ENCODE data around the gene NELL1.

NELL1 gene

DNA sequence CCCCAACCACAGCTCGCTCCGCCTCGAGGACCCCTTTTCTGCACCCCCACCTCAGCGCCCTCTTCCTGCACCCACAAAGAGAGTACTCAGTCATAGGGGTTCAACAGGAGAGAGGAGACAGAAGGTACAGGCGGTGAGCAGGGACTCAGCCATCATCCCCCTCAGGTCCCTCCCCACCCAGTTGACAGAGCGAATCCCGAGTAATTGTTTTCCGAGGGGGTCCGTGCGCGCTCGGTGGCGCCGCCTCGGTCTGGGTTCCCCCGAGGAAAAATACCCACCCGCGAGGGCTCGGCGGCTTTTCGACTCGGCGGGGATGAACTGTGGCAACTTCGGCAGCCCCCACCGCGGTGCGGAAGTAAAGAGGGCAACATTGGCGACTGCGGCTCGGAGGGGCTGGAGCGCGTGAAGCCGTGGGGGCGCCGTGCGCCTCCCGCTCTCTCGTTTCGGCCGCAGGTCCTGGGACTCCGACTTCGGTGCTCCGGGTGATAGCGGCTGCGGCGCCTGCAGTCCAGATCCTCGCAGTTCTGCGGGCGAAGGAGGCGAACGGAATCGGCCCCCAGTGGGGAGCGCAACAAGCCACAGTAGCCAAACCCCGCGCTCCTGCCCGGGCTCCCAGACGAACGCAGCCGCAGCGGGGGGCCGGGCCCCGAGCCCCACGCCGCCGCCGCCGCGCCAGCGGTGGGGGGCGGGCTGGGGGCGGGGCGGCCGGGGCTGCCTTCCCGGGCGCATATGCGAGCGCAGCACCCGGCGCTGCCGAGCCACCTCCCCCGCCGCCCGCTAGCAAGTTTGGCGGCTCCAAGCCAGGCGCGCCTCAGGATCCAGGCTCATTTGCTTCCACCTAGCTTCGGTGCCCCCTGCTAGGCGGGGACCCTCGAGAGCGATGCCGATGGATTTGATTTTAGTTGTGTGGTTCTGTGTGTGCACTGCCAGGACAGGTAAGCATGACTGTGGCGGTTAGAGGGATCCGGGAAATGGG lies at the start of gene NELL1:
NELL1 (plus strand) TSS at position 743 of the 976 bp plus-strand sequence.
- DNase-seq (ENCODE audit: extremely low read depth in 1 of 2, low read depth in 1 of 2) = no peak

DNA sequence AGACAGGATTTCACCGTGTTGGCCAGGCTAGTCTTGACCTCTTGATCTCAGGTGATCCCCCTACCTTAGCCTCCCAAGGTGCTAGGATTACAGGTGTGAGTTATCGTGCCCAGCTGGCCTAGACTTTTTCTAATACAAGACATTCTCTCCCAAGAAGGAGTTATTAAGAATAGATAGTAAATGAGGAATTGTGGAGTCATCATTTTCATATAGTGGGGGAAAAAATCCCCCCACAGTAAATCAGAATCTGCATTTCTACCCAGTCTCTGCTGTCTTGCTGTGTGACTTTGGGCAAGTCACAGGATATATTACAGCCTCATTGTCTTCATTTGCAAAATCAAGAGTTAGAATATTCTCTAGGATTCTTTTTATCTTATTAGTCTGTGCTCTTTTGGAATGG lies 48.4 kb upstream of the NELL1 start:
- DNase-seq (ENCODE audit: extremely low read depth in 1 of 2, low read depth in 1 of 2) = no peak

DNA sequence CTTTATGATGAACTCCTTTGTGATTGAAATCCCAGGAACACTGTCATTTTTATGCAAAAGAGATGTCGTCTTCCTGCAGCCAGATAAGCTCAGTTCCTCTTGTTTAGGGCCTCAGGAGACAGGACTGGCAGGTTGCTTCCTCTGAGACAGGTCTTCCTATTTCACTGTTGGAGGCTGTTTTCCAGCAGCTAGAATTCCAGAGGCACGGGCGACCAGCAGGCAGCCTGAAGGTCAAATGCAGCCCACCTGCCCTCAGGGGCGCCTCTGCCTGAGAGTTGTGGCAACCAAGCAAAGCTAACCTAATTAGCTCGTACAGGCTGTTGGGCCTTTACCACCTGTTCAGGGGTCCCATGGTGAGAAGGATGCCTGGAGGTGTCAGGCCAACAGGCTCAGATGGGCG lies 47.7 kb upstream of the NELL1 start:
- DNase-seq (ENCODE audit: extremely low read depth in 1 of 2, low read depth in 1 of 2) = no peak

DNA sequence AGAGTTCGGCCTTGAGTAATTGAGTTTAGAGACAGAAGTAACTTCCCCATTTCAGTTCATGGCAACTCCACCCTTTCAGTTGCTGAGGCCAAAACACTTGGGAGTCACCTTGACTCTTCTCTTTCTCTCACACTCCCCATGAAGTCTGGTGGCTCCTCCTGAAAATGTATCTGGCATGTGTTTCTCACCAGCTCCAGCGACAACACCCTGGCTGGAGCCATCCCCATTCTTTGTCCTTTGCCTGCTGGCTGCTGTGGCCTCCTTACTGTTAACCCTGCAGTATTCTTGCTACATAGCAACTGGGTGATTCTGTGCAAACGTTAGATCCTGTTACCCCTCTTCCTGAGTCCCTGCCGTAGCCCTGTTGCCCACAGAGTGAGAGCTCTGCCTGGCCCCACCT lies 46.1 kb upstream of the NELL1 start:
- DNase-seq (ENCODE audit: extremely low read depth in 1 of 2, low read depth in 1 of 2) = no peak

DNA sequence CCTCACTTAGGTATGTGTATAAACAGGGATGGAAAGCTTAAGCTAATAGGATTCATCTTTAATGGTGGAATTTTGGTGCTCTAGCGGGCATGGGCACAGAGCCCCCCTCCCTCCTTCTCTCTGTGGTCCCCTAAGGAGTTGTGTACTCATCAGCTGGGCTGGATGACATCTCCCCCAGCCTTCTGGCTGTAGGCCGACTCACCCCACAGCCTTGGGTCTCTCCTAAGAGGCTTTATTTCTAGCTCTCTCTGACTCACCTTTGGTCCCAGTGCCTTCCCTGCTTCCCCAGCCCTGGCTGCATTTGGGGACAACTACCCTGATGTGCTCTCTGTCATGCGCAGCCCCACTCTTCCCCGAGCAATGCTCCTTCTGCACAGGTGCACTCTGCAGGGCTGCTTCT lies 43.1 kb upstream of the NELL1 start:
- DNase-seq (ENCODE audit: extremely low read depth in 1 of 2, low read depth in 1 of 2) = no peak

DNA sequence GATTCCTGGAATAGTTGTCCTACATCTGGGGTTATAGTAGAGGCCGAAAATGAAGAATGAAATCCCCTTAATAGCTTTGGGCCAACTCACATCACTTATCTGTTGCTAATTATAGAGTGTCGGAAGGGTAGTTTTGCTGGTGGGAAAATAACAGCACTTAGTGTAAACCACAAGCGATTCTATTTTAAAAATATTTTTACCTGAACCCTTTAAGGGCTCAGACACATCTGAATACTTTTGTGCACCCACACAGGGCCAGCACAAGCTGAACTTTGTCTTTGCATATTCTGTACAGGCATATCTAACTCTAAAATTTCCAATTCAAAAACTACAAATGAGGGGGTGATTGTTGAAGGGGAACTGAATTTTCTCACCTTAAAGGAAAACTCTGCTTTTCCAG lies 42.4 kb upstream of the NELL1 start:
- no peak for DNase-seq (ENCODE audit: extremely low read depth in 1 of 2, low read depth in 1 of 2)

DNA sequence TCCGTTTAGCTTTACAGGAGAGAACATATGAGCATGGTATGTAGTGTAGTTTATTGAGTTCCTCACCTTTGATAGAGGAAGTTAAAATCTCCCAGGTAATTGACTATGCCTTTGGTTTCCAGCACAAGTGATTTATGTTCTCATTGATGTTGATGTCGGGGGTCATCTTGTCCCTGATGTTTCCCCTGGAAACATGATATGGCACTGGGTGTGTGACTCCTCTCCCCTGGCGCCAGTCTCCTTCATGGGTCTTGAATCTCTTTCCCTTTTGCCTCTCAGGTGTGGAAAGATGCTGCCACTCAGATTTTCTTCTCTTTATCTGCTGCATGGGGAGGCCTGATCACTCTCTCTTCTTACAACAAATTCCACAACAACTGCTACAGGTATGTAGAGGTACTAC lies 41.7 kb upstream of the NELL1 start:
- no peak for DNase-seq (ENCODE audit: extremely low read depth in 1 of 2, low read depth in 1 of 2)

DNA sequence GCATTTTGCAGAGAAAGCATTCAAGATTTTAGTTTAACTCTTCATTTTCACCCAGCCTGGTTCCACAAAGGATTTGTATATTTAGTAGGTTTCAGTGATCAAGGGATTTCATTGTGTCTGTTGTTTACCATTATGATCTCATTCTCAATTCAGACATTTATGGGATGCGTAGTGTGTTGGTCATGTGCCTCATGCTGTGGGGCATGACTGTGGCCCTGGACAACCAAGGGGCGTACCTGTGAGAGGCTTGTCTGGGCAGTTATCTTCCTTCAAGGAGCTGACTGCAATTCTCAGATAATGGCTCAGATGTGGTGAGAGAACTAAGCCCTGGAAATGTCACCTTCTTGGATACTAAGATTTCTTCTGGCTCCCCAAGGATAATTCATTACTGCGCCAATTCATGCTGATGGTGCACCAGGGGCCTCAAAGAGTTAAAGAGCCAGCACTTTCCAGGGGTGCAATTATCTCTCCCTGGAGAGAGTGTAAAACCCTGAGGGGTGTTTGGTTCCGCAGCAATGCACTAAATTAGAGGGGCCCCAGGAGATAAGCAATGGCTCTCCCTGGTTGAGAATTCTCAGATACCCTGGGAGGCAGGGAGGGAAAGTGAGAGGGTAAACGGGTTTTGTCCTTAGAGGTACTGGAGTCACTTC lies 37.7 kb upstream of the NELL1 start:
- DNase-seq (ENCODE audit: extremely low read depth in 1 of 2, low read depth in 1 of 2) = no peak

DNA sequence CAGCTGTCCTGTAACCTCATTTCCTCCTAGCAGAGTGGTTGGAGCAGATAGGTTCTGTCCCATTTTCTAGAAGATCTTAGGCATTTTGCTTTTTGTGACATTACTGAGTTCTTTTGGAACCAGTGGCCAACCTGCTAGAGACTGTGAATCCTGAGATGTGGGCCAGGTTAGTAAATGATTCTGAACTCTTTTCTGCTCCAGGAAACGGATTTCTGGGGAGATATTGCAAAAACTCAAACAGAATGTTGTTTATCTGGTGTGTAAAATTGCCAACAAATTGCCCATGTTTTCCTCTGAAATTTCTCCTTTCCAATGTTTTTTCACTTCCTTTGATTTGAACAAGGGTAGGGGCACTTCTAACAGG lies 37.2 kb upstream of the NELL1 start:
- DNase-seq (ENCODE audit: extremely low read depth in 1 of 2, low read depth in 1 of 2) = no peak

DNA sequence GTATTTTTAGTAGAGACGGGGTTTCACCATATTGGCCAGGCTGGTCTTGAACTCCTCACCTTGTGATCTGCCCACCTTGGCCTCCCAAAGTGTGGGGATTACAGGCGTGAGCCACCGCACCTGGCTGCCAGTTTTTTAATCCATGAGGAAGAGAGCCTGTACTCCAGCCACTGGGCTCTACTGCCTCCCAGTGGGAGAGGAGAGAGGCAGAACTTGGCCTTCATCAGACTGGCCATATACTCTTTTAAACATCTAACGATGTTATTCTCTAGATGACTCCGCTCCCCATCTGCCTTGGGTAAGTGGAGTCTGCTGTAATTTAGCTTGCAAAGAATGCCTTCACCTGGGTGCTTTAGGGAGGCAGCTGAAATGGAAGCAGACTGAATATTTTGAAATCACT lies 35.3 kb upstream of the NELL1 start:
- no peak for DNase-seq (ENCODE audit: extremely low read depth in 1 of 2, low read depth in 1 of 2)

DNA sequence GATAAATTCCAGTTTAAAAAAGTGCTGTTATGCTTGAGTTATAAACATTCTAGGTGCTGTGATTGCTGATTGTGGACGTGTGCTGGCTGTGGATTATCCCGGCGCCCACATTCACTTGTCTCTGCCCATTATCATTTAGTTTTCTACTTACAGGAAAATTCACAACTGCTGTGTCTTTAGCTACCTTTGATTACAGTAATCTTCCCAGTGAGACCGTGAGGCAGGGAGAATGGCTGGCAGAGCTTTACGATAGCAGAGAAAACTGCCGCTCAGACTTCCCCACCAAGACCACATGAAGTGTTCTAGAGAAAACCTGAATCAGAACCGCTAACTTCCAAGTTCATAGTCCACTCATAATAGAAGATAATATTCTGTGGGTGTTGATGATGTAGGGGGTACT lies 34.6 kb upstream of the NELL1 start:
- no peak for DNase-seq (ENCODE audit: extremely low read depth in 1 of 2, low read depth in 1 of 2)

DNA sequence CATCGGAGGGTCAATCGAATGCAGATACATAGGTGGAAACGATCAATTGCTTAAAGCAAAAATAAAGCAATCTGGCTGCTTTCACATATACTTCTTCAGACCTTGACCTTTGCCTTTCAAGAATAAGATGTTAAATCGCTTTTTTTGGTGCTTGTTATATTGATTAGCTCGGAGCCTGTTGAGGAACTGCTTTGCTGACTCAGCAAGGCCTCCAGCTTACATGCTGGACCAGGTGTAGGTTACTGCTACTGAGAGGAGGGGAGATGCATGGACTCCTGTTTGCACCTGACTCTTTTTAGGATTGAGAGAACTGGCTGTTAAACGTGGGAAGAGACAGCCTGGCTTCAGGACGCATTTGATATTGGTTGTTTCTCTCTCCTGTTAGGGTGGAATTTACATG lies 31.3 kb upstream of the NELL1 start:
- DNase-seq (ENCODE audit: extremely low read depth in 1 of 2, low read depth in 1 of 2) = no peak

DNA sequence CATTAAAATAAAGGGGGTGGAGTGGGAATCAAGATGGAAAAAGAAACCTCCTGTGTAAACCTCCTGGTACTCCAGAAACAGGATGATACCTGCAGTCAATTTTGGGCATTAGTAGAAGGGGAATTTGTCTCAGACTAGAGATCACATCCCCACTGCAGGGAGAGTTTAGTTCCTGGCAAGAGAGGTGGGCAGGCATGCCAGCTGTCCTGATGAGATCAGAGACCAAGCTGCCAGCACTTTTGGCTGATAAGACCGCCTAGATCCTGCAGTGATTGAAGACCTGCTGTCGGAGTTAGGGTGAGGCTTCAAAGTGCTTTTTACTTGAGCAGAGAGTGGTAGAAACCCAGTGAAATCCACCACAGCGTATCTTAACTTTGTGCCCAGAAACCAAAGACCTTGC lies 29.7 kb upstream of the NELL1 start:
- DNase-seq (ENCODE audit: extremely low read depth in 1 of 2, low read depth in 1 of 2) = no peak

DNA sequence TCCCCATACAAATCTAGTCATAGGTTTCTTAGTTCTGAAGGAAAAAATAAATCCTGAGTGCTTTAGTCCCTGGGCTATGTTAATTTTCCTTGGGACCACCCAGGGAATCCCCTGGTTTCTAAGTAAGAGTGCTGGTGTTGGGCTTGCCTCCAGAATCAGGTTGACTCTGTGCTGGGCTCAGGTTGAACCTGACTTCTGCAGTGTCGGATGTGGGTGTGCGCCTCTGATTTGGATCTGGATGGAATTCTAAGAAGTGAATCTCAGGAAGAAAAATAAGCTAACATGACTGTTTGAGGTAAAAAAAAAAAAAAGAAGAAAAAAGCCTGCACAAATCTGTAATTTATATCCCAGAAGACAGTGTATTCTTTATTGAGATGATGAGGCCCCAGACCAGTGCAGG lies 29.0 kb upstream of the NELL1 start:
- no peak for DNase-seq (ENCODE audit: extremely low read depth in 1 of 2, low read depth in 1 of 2)

DNA sequence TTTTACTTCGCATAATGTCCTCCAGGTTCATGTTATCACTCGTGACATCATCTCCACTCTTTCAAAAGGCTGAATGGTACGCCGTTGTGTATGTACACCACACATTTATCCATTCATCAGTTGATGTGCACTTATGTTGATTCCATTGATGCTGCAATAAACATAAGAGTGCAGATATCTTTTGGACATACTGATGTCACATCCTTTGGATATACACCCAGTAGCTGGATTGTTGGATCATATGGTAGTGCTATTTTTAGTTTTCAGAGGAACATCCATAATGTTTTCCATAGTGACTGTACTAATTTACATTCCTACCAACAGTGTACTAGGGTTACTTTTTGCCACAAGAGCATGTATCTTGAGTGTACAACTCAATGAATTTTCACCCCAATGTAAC lies 25.0 kb upstream of the NELL1 start:
- no peak for DNase-seq (ENCODE audit: extremely low read depth in 1 of 2, low read depth in 1 of 2)

DNA sequence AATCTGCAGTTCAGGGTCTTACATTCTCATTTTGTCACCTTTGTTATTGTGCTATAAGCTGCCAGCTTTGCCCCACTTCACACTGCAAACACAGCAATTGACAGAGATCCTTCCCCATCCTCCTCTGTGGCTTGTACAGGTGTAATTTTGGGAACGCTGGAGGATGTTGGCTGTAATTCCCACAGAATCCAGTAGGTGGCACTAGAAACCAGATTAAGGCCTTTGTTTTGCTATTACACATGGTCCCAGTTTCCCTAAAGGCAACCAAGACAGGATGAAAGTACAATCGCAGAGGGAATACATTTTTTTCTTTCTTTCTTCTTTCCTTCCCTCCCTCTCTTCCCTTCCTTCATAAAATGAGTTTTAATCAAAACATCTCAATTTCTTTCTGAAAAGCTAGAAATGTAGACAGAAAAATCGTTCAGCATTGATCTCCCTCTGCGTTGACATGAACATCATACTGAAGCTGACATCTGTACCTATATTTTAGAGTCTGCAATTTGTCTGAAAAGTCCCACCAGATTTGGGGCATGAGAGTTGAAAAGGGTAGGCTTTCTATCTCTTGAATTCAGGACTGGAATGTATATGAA lies 21.3 kb upstream of the NELL1 start:
- no peak for DNase-seq (ENCODE audit: extremely low read depth in 1 of 2, low read depth in 1 of 2)

DNA sequence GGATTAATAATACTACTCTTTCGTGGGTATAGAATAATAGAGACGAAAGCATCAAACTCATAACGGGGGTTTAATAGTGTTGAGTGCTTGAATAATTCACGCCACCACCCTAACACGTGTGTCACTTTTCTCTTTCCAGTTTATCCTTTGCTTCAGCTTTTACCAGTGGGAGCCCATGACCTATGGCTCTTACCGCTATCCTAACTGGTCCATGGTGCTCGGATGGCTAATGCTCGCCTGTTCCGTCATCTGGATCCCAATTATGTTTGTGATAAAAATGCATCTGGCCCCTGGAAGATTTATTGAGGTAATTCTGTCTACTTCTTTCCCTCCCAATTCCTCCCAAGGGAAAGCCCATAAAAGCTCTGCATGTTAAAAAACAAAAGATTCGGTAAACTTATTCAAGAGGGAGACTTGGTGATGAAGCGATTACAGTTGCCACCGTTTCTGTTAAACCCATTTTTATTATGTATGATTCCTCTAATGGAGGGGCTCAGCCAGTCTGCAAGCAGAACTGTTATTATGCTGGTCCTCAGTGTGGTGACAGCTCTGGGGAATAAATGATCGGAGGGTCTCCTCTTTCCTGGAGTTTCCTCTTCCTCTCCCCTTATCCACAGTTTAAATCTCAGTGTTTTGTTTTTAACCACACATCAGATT lies 17.1 kb upstream of the NELL1 start:
- DNase-seq (ENCODE audit: extremely low read depth in 1 of 2, low read depth in 1 of 2) = no peak

DNA sequence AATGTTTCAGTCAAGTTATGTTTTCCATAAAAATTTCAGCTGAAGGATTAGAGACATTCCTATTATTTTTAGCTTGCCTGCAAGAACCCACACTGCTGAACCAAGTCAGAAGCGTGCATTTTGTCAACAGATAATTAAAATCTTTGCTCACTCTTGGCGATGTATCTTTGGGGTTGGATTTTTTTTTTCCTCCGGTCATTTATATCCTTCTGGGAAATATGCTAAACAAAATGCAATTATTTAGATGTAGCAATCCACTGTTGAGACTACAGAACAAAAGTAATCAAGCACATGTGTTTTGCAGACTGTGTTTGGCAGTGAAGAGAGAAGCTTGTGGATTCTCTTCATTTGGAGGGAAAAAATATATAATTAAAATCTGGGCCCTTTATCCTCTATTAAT lies 15.3 kb upstream of the NELL1 start:
- no peak for DNase-seq (ENCODE audit: extremely low read depth in 1 of 2, low read depth in 1 of 2)

DNA sequence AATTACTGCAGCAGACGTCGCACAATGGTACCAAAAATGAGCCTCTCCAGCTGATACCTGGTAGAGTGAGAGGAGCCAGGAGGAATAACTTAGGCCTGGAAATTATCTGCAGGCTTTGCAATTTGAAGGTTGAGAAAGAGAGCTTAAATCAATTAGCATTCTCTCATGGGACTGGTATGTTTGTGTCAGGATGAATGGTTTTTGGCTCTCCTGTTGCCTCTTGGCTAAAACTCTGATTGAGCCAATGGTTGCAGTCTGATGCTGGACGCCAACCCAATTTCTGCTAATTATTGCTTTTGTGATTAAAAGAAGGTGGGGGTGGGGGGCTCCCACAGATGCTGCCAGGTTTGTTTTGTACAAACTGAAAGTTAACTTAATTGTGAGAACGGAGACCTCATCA lies 12.5 kb upstream of the NELL1 start:
- no peak for DNase-seq (ENCODE audit: extremely low read depth in 1 of 2, low read depth in 1 of 2)

DNA sequence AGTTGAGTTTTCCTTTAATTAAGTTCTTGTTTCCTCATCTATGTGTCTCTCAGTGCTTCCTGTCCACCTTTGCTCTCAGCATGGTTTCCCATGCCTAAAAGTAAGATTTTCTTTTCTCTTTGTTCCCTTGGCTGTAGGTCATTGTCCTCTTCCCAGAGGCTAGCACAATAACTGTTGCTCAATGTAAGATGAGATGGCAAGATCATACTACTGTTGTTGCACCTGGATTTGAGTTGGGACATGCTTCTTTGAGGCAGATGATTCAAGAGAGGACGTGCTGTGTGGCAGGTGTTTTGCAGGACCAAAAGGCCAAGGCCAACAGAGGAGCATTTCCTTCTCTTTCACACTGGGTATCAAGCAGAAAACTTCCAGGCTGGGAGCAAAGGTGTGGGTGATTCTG lies 11.3 kb upstream of the NELL1 start:
- no peak for DNase-seq (ENCODE audit: extremely low read depth in 1 of 2, low read depth in 1 of 2)

DNA sequence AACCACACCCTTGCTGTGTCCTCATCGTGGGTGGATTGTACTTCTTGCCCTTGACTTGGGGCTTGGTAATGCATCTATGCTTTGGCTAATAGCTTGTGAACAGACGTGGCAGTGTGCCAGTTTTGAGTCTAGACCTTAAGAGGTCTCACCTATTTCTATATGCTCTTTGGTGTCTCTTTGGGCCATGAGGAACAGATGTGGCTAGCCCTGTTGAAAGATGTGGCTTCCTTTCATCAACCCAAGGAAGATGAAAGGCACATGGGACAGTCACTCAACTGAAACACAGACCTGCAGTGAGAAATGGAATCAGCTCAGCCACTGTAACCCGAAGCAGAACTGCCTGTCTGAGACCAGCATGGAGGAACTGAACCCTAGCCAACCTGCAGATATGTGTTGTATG lies 7.9 kb upstream of the NELL1 start:
- no peak for DNase-seq (ENCODE audit: extremely low read depth in 1 of 2, low read depth in 1 of 2)

DNA sequence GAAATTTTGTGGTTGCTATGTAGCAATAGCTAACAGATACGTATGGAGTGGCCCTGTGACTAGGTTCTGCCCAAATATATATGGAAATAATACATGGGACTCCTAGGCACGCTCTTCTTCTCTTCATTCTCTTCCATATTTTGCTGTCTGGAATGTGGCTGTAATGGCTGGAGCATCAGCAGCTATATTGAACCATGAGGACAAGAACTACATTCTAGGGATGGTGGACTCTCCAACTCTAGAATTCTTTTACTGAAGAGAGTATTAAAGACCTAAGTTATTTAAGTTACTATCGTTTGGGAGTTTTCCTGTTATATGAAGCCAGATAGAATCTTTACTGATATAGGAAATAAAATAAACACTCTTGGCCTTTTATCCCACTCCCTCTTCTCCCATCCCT lies 7.5 kb upstream of the NELL1 start:
- DNase-seq (ENCODE audit: extremely low read depth in 1 of 2, low read depth in 1 of 2) = no peak

Measured in stimulated activated CD8-positive, alpha-beta memory T cell treated with anti-CD3 and anti-CD28 coated beads, Interleukin-7, amount 100 ng/mL, for 48 hours (primary cell).